MCF 10A (cell line): ENCODE data around the gene NTN4. TPM values are rescaled to one million over a fixed set of nuclear protein-coding genes. Genes with fewer than 3 reads are reported as not detected.

ENCODE experiments used
- BruUV-seq: library from RNA; stranded (reverse); fragments of 400-500 nt; replicated peaks from 2 replicates; lab custom pipeline; 2021; lab: Mats Ljungman, UMichigan
- CTCF ChIA-PET: fragments of 300-600 bp; sonication (Branson Sonifier 250); formaldehyde crosslinking; extraction: SDS; loops from one replicate; lab custom pipeline; 2021; ENCODE audit warnings: antibody characterized with exemption, inconsistent platforms; lab: Yijun Ruan, JAX
- POLR2A ChIA-PET: fragments of 300-600, 350-650 bp; sonication (Branson Sonifier 250); formaldehyde crosslinking; extraction: SDS; loops from one replicate; lab custom pipeline; 2020; ENCODE audit warnings: antibody characterized with exemption, inconsistent platforms; lab: Yijun Ruan, JAX
- DNase-seq: peaks from one replicate; pipeline ENCODE4 v3.0.0-alpha.2; 2018; ENCODE audit not compliant: unreplicated experiment
- H3K27ac Mint-ChIP-seq: one replicate; pipeline ENCODE4 v1.8.0; 2022; ENCODE audit warnings: mild to moderate bottlenecking, low read depth, mixed read lengths; ENCODE audit not compliant: unreplicated experiment
- H3K27me3 Mint-ChIP-seq: one replicate; pipeline ENCODE4 v1.8.0; 2022; ENCODE audit warnings: mixed read lengths; ENCODE audit not compliant: insufficient read depth, unreplicated experiment
- H3K36me3 Mint-ChIP-seq: one replicate; pipeline ENCODE4 v1.8.0; 2022; ENCODE audit warnings: mild to moderate bottlenecking, moderate library complexity, mixed read lengths; ENCODE audit not compliant: insufficient read depth, unreplicated experiment
- H3K4me1 Mint-ChIP-seq: one replicate; pipeline ENCODE4 v1.8.0; 2022; ENCODE audit warnings: mixed read lengths; ENCODE audit not compliant: insufficient read depth, unreplicated experiment
- H3K4me3 Mint-ChIP-seq: one replicate; pipeline ENCODE4 v1.8.0; 2022; ENCODE audit warnings: mild to moderate bottlenecking, moderate library complexity, mixed read lengths; ENCODE audit not compliant: unreplicated experiment
- H3K9me3 Mint-ChIP-seq: one replicate; pipeline ENCODE4 v1.8.0; 2022; ENCODE audit warnings: mixed read lengths; ENCODE audit not compliant: unreplicated experiment
- CTCF ChIP-seq: fragments of 200-600 bp; IDR thresholded peaks from one replicate; pipeline ENCODE4 v1.8.0; 2022; ENCODE audit warnings: antibody characterized with exemption, mild to moderate bottlenecking; ENCODE audit not compliant: unreplicated experiment
- intact Hi-C: fragments of 100-400 bp; cut with micrococcal nuclease; formaldehyde crosslinking; loops from 2 replicates; pipeline ENCODE4 v1.14.1; 2022
- total RNA-seq: library from RNA; stranded (reverse); gene quantifications from 2 replicates; pipeline ENCODE4 v1.2.3, GENCODE V29; 2022

NTN4 gene
- total RNA-seq, 1 experiment from 2014 or later = 53.0 TPM

GRCh38 chr12:95742586-95742985 is 48.0 kb downstream of the NTN4 start:
- ChIA-PET CTCF (no interaction called here), POLR2A (interaction anchor here (1.4 kb wide), 1 partner anchor 21 kb away, joined by 3 read pairs; no protein-coding TSS in a partner anchor)
- Mint-ChIP-seq H3K36me3 (peaks cover 8% of the 10 kb centered on the region), H3K4me1 (no peaks in the 10 kb centered on the region), H3K4me3 (no peak overlapping the region), H3K27me3 (no peaks in the 10 kb centered on the region), H3K27ac (no peak overlapping the region), H3K9me3 (peaks cover 14% of the 10 kb centered on the region)
- intact Hi-C loops = no loop called here
- DNase-seq = no peak
- BruUV-seq = no TSS peak
- no peak for TF ChIP-seq CTCF

GRCh38 chr12:95741635-95742034 is 48.9 kb downstream of the NTN4 start:
- DNase-seq = no peak
- ChIA-PET POLR2A (interaction anchor here (0.8 kb wide), 1 partner anchor 108 kb away, joined by 3 read pairs; no protein-coding TSS in a partner anchor), CTCF (no interaction called here)
- no peaks in the 10 kb centered on the region for H3K4me1 Mint-ChIP-seq
- no peak overlapping the region for H3K4me3 Mint-ChIP-seq
- no TSS peak for BruUV-seq
- H3K27me3 Mint-ChIP-seq = no peaks in the 10 kb centered on the region
- peaks cover 14% of the 10 kb centered on the region for H3K9me3 Mint-ChIP-seq
- peaks cover 16% of the 10 kb centered on the region for H3K36me3 Mint-ChIP-seq
- no peak for TF ChIP-seq CTCF
- intact Hi-C loops = no loop called here
- H3K27ac Mint-ChIP-seq = no peak overlapping the region

- Mint-ChIP-seq H3K4me1 (no peaks in the 10 kb centered on the region), H3K27me3 (no peaks in the 10 kb centered on the region), H3K27ac (no peak overlapping the region), H3K9me3 (peaks cover 9% of the 10 kb centered on the region), H3K4me3 (no peak overlapping the region), H3K36me3 (peaks cover 16% of the 10 kb centered on the region)
- CTCF ChIA-PET = interaction anchor here (0.6 kb wide), 1 partner anchor 47 kb away, joined by 3 read pairs; no protein-coding TSS in a partner anchor
- no TSS peak for BruUV-seq
- intact Hi-C loops = no loop called here
- no peak for TF ChIP-seq CTCF
- DNase-seq = peak; percentile 79
- POLR2A ChIA-PET = interaction anchor here (0.7 to 1.0 kb wide), 2 partner anchors 65 to 140 kb away, joined by 3 read pairs; no protein-coding TSS in a partner anchor
Observed at GRCh38 chr12:95740751-95741150, 49.8 kb downstream of the NTN4 start.

- BruUV-seq = no TSS peak
- ChIA-PET CTCF (interaction anchor here (0.7 to 1.1 kb wide), 4 partner anchors 11 to 165 kb away, joined by 3 to 6 read pairs (median 4); no protein-coding TSS in a partner anchor), POLR2A (interaction anchor here (0.9 kb wide), 1 partner anchor 11 kb away, joined by 3 read pairs; no protein-coding TSS in a partner anchor)
- no peak for DNase-seq
- Mint-ChIP-seq H3K36me3 (peaks cover 10% of the 10 kb centered on the region), H3K4me3 (no peak overlapping the region), H3K4me1 (no peaks in the 10 kb centered on the region), H3K27me3 (no peaks in the 10 kb centered on the region), H3K27ac (no peak overlapping the region), H3K9me3 (no peaks in the 10 kb centered on the region)
- no peak for TF ChIP-seq CTCF
- intact Hi-C loops = no loop called here
Observed at GRCh38 chr12:95739561-95740313, 50.8 kb downstream of the NTN4 start.
